NCI-H146 treated with DMSO at 0.1 percent for 48 hours (cell line): ENCODE measurements around the gene CPS1.

Experiments used
- DNase-seq: peaks from one replicate; lab custom pipeline; 2025; ENCODE audit not compliant: unreplicated experiment; lab: John Stamatoyannopoulos, UW

Gene CPS1

GRCh38 chr2:210604666-210605065 is 48.3 kb downstream of the CPS1 start:
- no peak for DNase-seq

GRCh38 chr2:210606001-210606400 is 49.6 kb downstream of the CPS1 start:
- no peak for DNase-seq

GRCh38 chr2:210611466-210611865 is 55.1 kb downstream of the CPS1 start:
- DNase-seq = no peak

- DNase-seq = no peak
Measured at GRCh38 chr2:210616074-210616473, 59.7 kb downstream of the CPS1 start.

DNA sequence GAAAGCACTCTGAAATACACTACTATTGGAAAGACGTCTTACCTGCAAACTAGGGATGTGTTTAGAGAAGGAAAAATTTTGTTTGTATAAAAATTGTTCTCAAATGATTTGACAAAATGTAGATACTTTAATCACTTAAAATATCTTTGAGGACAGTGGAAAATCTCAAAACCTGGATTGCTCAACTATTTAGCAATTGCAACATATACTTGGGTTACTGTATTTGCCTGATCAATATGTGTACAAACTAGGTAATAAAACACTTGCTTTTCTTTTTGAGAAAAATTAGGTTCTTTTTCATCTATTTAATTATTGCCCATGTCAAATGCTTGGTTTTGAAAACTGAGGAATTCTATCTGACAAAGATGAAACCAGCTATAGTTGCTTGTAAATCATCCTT is 60.9 kb downstream of the CPS1 start:
- no peak for DNase-seq

GRCh38 chr2:210617732-210618330 is 61.4 kb downstream of the CPS1 start:
- DNase-seq = peak; percentile 59

DNA sequence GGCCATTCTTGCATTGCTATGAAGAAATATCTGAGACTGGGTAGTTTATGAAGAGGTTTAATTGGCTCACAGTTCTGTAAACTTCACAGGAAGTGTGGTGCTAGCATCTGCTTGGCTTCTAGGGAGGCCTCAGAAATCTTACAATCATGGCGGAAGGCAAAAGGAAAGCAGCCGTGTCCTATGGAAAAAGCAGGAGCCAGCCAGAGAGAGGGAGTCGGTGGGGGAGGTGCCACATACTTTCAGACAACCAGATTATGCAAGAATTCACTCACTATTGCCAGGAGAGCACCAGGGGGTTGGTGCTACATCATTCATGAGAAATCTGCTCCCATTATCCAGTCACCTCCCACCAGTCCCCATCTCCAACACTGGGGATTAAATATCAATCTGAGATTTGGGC is 64.1 kb downstream of the CPS1 start:
- no peak for DNase-seq

GRCh38 chr2:210623506-210623905 is 67.1 kb downstream of the CPS1 start:
- DNase-seq = no peak

DNA sequence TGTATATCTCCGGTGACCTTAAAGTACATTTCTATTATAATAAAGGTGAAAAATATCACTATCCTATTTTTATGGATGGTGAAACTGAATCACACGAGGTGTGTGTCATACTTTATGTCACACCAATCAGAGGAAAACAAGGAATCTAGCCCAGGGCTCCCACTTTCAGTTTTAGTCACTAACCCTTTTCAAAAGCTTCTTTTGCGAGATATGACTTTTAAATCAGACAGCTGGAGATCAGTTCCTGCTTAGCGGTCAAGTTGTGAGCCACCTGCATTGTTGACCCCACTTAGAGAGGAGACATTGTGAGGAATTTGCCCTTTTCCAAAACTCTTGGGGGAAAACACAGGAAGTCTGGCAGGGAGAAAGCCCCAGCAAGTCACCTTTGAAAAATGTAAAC is 70.5 kb downstream of the CPS1 start:
- no peak for DNase-seq

DNA sequence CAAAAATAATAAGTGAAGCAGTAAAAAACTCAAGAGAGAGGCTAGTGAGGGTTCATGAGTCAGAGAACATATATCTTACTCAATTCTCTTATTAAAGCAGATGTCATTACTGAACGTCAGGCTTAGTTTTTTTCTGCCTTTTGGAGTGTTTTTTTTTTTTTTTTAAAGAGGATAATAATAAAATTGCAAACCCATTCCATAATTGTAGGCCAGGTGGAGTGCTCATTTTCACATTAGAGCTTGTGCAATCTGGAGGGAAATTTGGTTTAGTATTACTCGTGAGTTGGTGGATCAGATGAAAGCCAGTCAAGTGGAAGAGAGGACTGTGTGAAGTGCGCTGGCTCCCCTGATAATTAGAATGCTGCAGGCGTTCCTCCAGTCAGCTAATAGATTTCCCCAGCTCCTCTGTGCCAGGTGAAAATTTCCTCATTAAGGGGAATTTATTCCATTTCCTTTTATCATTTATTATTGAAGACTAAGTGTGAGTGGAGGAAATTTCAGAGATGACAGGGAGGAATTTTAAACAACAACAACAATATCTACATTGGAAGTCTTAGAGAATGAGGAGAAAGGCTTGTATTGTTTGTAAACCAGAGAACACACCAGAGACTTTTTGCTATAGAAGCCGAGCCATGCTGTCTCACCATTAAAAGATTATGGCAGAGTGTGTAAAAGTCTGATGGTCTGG is 74.6 kb downstream of the CPS1 start:
- peak; percentile 78 for DNase-seq

DNA sequence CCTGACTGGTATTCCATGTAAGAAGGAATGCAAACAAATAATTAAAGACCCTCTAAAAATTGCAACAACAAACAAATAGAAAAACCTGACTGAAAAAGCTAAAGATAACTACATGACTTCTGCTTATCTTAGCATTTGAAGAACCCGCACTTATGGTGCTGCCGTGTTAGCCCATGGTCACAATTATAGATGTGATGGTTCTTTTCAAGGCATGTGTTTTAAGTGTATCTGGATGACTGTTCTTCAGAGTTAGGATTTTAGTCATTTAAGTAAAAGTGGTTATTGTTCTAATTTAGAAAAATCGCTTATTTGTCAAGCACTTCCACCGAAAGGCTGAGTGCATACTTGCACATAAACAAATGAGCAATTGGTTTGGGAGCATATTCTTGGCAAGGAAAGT is 77.3 kb downstream of the CPS1 start:
- DNase-seq = no peak

DNA sequence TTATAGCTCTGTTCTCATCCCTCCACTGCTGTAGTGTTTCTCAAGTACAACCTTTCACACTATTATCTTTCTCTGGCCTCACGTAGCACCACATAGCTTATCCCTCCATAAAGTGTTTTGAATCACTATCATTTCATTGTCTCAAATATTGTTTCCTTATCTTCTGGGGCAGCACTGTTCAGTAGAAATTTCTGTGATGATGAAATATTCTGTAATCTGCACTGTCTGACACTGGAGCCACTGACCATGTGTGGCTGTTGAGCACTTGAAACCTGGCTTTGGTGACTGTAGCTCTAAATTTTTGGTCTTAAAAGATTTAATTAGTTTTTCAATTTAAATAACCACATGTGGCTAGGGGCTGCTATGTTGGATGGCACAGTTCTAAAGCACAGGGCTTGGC is 78.9 kb downstream of the CPS1 start:
- DNase-seq = no peak

- no peak for DNase-seq
Measured at GRCh38 chr2:210642333-210642732, 85.9 kb downstream of the CPS1 start.

DNA sequence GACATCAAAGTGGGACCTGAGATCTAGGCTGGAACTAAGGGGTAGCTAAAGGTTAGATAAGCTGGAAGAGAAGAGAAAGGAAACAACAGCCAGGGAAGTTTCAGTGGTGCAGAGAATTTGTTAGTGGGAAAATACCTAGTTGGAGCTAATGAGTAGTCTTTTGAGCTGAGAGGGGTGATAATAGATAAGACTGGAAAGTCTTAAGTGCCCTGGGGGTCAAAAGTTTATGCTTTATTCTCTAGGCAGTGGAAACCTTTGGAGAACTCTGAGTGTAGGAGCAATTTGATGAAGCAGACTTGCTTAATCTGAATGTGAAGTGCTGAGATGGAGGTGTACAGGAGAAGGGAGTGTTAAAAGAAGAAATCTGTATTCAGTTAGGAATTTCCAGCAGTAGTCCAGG is 90.8 kb downstream of the CPS1 start:
- DNase-seq = no peak

- DNase-seq = no peak
Measured at GRCh38 chr2:210654091-210654490, 97.7 kb downstream of the CPS1 start.

DNA sequence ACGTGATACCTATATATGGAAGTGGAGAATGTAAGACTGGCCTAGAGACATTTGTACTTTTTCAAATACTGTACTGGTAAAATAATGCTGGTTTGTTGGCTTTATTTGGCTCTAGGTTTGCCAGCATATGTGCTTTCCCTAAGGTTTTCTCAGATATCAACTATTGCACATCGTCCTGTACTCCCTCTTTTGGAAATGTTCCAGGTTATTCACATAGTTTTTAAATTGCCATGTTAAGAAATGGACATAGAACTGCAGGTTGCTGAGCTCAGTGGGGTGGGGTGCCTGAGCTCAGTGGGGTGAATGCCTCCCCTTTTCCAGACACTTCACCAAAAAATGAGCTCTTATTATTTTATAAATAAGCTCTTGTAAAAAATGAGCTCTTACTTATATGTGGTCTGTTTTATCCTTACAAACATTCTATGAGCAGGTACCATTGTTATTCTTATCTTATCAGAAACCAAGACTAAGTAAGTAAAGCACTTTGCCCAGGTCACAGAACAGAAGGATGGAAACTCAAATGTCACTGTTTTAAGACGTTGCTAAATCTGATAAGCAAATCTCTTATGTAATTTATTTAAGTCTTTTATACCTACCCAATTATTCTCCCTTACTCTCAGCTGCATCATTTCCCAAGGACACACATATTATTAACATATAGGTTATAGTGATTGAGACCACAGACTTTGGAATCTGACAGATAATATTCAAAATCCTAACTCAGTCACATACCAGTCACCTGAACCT is 99.0 kb downstream of the CPS1 start:
- no peak for DNase-seq

- no peak for DNase-seq
Measured at GRCh38 chr2:210657874-210658273, 101.5 kb downstream of the CPS1 start.

DNA sequence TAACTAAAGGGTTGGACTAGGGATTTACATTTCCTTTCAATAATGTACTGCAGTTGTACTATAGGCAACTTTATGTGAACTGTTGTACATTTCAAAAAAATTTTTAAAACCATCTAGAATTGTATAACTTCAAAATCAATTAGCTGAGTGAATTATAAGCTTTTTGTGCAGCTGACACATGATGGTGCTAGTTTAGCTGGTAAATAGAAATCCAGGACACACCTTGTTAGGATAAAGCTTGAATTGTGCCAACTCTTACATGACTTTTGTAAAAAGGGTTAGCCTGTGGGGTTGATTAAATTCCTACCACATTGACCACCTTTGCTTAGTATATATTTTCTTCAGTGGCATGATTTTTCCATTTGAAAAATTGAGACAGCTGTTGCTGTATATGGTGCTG is 104.4 kb downstream of the CPS1 start:
- no peak for DNase-seq

DNA sequence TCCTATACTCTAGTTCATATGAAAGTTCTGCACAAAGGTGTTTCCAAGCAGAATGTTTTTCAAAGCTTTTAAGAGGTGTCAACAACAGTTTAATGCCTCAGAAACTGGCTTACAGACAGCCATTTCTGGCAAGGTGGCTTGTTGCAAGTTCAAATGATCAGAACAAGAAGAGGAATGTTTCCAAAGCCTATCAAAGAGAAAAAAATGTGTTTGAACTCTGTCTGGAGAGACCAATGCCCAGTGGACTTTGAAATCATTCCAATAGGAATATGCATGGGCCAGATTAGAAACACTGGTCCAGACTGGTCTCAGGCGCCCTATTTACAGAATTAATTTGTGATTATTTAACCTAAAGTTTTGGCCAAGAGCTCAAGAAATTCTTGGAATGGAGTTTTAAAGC is 106.2 kb downstream of the CPS1 start:
- DNase-seq = no peak

- DNase-seq = peak; percentile 18
Measured at GRCh38 chr2:210663631-210664089, 107.3 kb downstream of the CPS1 start.

DNA sequence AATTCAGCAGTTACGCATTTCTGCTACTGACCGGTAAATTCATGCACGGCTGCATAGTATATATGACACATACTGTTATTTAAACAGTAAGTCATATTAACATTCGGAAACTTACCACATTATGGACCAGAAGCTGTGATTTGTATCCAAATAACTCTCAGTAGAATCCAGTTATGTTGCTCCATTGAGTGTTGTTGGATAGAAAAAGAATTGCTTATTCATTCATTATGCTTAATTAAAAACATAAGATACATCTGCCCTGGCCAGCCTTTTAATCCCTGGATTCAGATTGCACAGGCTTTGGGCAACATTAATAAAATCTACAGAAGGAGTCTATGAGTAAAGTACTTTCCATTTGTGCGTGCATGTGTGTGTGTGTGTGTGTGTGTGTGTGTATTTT is 111.3 kb downstream of the CPS1 start:
- no peak for DNase-seq

DNA sequence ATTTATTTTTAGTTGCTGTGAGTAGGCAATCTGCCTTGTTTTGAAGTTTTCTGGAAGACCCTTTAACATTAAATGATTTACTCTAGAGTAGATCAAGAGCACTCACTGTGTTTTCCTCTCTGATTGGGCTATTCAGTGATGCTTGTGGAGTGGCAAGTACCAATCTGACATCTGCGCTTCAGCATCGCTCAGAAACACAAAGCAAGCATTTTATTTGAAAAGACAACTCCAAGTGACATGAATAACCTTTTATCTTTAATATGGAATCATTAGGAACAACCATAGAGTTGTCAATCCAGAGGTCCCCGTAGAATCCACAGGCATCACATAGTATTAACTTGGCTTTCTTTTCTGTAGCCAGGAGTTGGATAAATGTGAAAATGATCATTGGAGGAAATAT is 114.7 kb downstream of the CPS1 start:
- DNase-seq = no peak
